ENCODE measurements around the gene AMBP. TPM values are rescaled to one million over a fixed set of nuclear protein-coding genes. Genes with fewer than 3 reads are reported as not detected.

AMBP gene
- total RNA-seq, 1 experiment from 2014 or later = not detected

GRCh38 chr9:114033397-114034103, 44.5 kb downstream of the AMBP start:
- Histone ChIP-seq H3K27me3 (replicated peaks; ENCODE audit: insufficient read depth, low read depth, low read length, poor library complexity) (no peaks in the 10 kb centered on the region), H3K27ac (ENCODE audit: low read depth, low read length, poor library complexity, severe bottlenecking) (no peak overlapping the region), H3K4me3 (ENCODE audit: low read depth, low read length, poor library complexity, severe bottlenecking) (no peak overlapping the region), H3K4me1 (ENCODE audit: insufficient read depth, low read length, poor library complexity, severe bottlenecking) (peaks cover 7% of the 10 kb centered on the region), H3K36me3 (ENCODE audit: insufficient read depth, low read length, poor library complexity, severe bottlenecking) (peaks cover 14% of the 10 kb centered on the region), H3K9me3 (ENCODE audit: low read depth, low read length, poor library complexity, severe bottlenecking) (no peaks in the 10 kb centered on the region)
- CTCF ChIA-PET = interaction anchor here (0.8 kb wide), 1 partner anchor 352 kb away, joined by 3 read pairs; no protein-coding TSS in a partner anchor
- no peak for TF ChIP-seq EZH2 (IDR thresholded peaks at IDR 0.05; ENCODE audit: borderline replicate concordance, low read depth, low read length, poor library complexity, severe bottlenecking)
- TF ChIP-seq, protein P1, sequence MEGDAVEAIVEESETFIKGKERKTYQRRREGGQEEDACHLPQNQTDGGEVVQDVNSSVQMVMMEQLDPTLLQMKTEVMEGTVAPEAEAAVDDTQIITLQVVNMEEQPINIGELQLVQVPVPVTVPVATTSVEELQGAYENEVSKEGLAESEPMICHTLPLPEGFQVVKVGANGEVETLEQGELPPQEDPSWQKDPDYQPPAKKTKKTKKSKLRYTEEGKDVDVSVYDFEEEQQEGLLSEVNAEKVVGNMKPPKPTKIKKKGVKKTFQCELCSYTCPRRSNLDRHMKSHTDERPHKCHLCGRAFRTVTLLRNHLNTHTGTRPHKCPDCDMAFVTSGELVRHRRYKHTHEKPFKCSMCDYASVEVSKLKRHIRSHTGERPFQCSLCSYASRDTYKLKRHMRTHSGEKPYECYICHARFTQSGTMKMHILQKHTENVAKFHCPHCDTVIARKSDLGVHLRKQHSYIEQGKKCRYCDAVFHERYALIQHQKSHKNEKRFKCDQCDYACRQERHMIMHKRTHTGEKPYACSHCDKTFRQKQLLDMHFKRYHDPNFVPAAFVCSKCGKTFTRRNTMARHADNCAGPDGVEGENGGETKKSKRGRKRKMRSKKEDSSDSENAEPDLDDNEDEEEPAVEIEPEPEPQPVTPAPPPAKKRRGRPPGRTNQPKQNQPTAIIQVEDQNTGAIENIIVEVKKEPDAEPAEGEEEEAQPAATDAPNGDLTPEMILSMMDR (conservative IDR thresholded peaks at IDR 0.05; ENCODE audit: low read depth, low read length) = peak; percentile 66
- peak; percentile 48 for DNase-seq (ENCODE audit: low spot score)
- BruUV-seq (replicated peaks) = no TSS peak
- intact Hi-C loops (cut with micrococcal nuclease; ENCODE audit: unreplicated experiment) = loop anchor here (1.0 to 5.0 kb wide), 3 partner anchors 227 to 341 kb away; no protein-coding TSS in a partner anchor
- POLR2A ChIA-PET (ENCODE audit: low non-redundant PET) = interaction anchor here (0.6 kb wide), 1 partner anchor 24 kb away, joined by 3 read pairs; no protein-coding TSS in a partner anchor

DNA sequence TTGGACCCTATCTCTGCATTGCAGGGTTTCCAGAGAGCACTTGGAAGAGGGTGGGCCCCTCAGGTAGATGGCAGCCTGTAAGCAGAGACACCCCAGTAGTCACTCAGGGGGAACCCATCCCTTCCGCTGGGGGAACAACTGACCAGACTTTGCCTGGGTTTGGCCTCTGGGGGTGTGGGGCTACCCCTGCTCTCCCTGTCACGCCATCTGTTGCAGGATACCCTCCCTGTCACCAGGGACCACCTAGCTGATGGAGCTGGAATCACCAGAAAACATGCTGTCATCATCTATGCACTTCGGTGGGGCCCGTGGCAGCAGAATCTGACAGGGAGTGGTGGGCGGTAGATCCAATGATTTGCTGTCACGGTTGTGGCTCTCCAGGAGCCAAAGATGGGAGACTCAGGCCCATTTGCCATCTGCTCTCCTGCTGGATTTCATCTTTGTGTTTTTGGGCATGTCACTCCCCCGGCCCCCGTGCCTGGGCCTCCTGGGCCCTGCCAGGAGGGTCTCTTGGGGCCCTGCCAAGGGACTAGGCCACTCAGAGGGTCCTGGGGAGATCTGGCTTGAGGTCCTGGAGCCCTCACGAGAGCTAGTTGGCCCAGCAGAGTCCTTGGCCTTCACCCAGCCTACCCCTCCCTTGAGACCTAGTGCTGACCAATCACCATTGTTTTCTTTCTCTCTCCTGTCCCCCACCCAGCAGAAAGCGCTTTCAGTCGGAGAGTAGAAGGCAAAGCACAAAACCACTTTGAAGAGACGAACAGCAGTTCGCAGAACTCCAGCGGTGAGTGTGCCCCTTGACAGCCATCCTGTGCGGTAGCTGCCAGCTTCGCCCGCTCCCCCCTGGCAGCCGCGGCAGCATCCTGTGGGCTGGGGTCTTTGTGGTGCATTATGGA, 45.9 kb downstream of the AMBP start:
- no peak for DNase-seq (ENCODE audit: low spot score)
- TF ChIP-seq EZH2 (IDR thresholded peaks at IDR 0.05; ENCODE audit: borderline replicate concordance, low read depth, low read length, poor library complexity, severe bottlenecking) = no peak
- TF ChIP-seq, protein P1 (conservative IDR thresholded peaks at IDR 0.05; ENCODE audit: low read depth, low read length) = no peak
- H3K4me3 ChIP-seq (ENCODE audit: low read depth, low read length, poor library complexity, severe bottlenecking) = no peak overlapping the region
- ChIA-PET POLR2A (ENCODE audit: low non-redundant PET) (no interaction called here), CTCF (interaction anchor here (1.0 kb wide), 1 partner anchor 350 kb away, joined by 7 read pairs; no protein-coding TSS in a partner anchor)
- BruUV-seq (replicated peaks) = no TSS peak
- no peak overlapping the region for H3K27ac ChIP-seq (ENCODE audit: low read depth, low read length, poor library complexity, severe bottlenecking)
- H3K9me3 ChIP-seq (ENCODE audit: low read depth, low read length, poor library complexity, severe bottlenecking) = no peaks in the 10 kb centered on the region
- H3K4me1 ChIP-seq (ENCODE audit: insufficient read depth, low read length, poor library complexity, severe bottlenecking) = no peaks in the 10 kb centered on the region
- H3K27me3 ChIP-seq (replicated peaks; ENCODE audit: insufficient read depth, low read depth, low read length, poor library complexity) = no peaks in the 10 kb centered on the region
- peaks cover 14% of the 10 kb centered on the region for H3K36me3 ChIP-seq (ENCODE audit: insufficient read depth, low read length, poor library complexity, severe bottlenecking)
- intact Hi-C loops (cut with micrococcal nuclease; ENCODE audit: unreplicated experiment) = loop anchor here (2.0 to 5.0 kb wide), 2 partner anchors 225 to 340 kb away; no protein-coding TSS in a partner anchor

- intact Hi-C loops (cut with micrococcal nuclease; ENCODE audit: unreplicated experiment) = loop anchor here (5.0 kb wide), 1 partner anchor 339 kb away; no protein-coding TSS in a partner anchor
Observed at GRCh38 chr9:114031037-114031630, 47.0 kb downstream of the AMBP start.

More at GRCh38 chr9:114031037-114031630, 47.0 kb downstream of the AMBP start:
- Histone ChIP-seq H3K36me3 (ENCODE audit: insufficient read depth, low read length, poor library complexity, severe bottlenecking) (peaks cover 9% of the 10 kb centered on the region), H3K27me3 (replicated peaks; ENCODE audit: insufficient read depth, low read depth, low read length, poor library complexity) (no peaks in the 10 kb centered on the region), H3K9me3 (ENCODE audit: low read depth, low read length, poor library complexity, severe bottlenecking) (no peaks in the 10 kb centered on the region), H3K4me3 (ENCODE audit: low read depth, low read length, poor library complexity, severe bottlenecking) (no peak overlapping the region), H3K27ac (ENCODE audit: low read depth, low read length, poor library complexity, severe bottlenecking) (no peak overlapping the region), H3K4me1 (ENCODE audit: insufficient read depth, low read length, poor library complexity, severe bottlenecking) (no peaks in the 10 kb centered on the region)
- ChIA-PET POLR2A (ENCODE audit: low non-redundant PET) (no interaction called here), CTCF (interaction anchor here (1.0 kb wide), 1 partner anchor 349 kb away, joined by 7 read pairs; no protein-coding TSS in a partner anchor)
- TF ChIP-seq, protein P1 (conservative IDR thresholded peaks at IDR 0.05; ENCODE audit: low read depth, low read length) = no peak
- no peak for TF ChIP-seq EZH2 (IDR thresholded peaks at IDR 0.05; ENCODE audit: borderline replicate concordance, low read depth, low read length, poor library complexity, severe bottlenecking)
- BruUV-seq (replicated peaks) = no TSS peak
- DNase-seq (ENCODE audit: low spot score) = no peak

Data from A673 (cell line).